ENCODE results near the gene ANKRD9. TPM values are rescaled to one million over a fixed set of nuclear protein-coding genes. Genes with fewer than 3 reads are reported as not detected.
A peak's percentile ranks its signal among the peaks of the same experiment; 100 is the strongest.

ANKRD9 gene
- total and polyA plus RNA-seq, 9 of the 15 experiments (the other 6 are each of a cell fraction or from before 2014, with no cell fraction given): 0.04 to 32.9 (median 5.3) TPM

GRCh38 chr14:102551995-102552705, 42.6 kb upstream of the ANKRD9 start (continued):
- TF ChIP-seq ZNF592 (IDR thresholded peaks at IDR 0.05): peak; percentile 90
- TF ChIP-seq TOE1 (IDR thresholded peaks at IDR 0.05; ENCODE audit: borderline replicate concordance): peak; percentile 51; the same call in 1 of the 2 replicates
- TF ChIP-seq TOE1 (CRISPR knock-in tag; IDR thresholded peaks at IDR 0.05; ENCODE audit: borderline replicate concordance, low read depth): no peak
- peak; percentile 70 for TF ChIP-seq EP400 (IDR thresholded peaks at IDR 0.05)
- peak; percentile 90 for TF ChIP-seq TCF3 (CRISPR knock-in tag; IDR thresholded peaks at IDR 0.05)
- TF ChIP-seq ARID1B (IDR thresholded peaks at IDR 0.05): peak; percentile 92
- TF ChIP-seq FOXP1 (CRISPR knock-in tag; IDR thresholded peaks at IDR 0.05): no peak
- peak in 1 of 3 experiments; percentile 18; a peak in 1 of 6 replicates for TF ChIP-seq ZBTB11 (CRISPR knock-in tag; IDR thresholded peaks at IDR 0.05)
- TF ChIP-seq ZNF589 (CRISPR knock-in tag; IDR thresholded peaks at IDR 0.05; ENCODE audit: low read depth): peak; percentile 48; the same call in 1 of the 2 replicates
- peak; percentile 71; the same call in 1 of the 2 replicates for TF ChIP-seq MAFK (IDR thresholded peaks at IDR 0.05; ENCODE audit: low read length)
- TF ChIP-seq, protein P1, sequence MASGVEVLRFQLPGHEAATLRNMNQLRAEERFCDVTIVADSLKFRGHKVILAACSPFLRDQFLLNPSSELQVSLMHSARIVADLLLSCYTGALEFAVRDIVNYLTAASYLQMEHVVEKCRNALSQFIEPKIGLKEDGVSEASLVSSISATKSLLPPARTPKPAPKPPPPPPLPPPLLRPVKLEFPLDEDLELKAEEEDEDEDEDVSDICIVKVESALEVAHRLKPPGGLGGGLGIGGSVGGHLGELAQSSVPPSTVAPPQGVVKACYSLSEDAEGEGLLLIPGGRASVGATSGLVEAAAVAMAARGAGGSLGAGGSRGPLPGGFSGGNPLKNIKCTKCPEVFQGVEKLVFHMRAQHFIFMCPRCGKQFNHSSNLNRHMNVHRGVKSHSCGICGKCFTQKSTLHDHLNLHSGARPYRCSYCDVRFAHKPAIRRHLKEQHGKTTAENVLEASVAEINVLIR (CRISPR knock-in tag; IDR thresholded peaks at IDR 0.05): no peak
- TF ChIP-seq CTBP1 (IDR thresholded peaks at IDR 0.05; ENCODE audit: borderline replicate concordance): peak; percentile 59; the same call in 1 of the 2 replicates
- TF ChIP-seq FOXA3 (CRISPR knock-in tag; conservative IDR thresholded peaks at IDR 0.05 in 1 of 2, IDR thresholded peaks at IDR 0.05 in 1 of 2): 0 out of 4 replicates have a peak, but pooled peaks of 1 of the 2 experiments have one; percentile 34
- peak; percentile 76 for TF ChIP-seq TAF9B (IDR thresholded peaks at IDR 0.05; ENCODE audit: partially characterized antibody)
- no peak for TF ChIP-seq HMG20B (CRISPR knock-in tag; IDR thresholded peaks at IDR 0.05)
- 0 out of 2 replicates have a peak, but pooled peaks have one; percentile 31 for TF ChIP-seq PREB (CRISPR knock-in tag; IDR thresholded peaks at IDR 0.05)
